NOMO-1 treated with dmso at 0.1 percent for 144 hours (cell line): ENCODE measurements around the gene NPM1.
A peak's percentile ranks its signal among the peaks of the same experiment; 100 is the strongest.
"Not testable (repeated sequence)": the region's sequence is repeated elsewhere in the genome, so short reads cannot be mapped to it uniquely, and the experiment has no call there.

Experiments
- DNase-seq: peaks from one replicate; lab custom pipeline; 2025; ENCODE audit not compliant: unreplicated experiment; lab: John Stamatoyannopoulos, UW

NPM1 gene

DNA sequence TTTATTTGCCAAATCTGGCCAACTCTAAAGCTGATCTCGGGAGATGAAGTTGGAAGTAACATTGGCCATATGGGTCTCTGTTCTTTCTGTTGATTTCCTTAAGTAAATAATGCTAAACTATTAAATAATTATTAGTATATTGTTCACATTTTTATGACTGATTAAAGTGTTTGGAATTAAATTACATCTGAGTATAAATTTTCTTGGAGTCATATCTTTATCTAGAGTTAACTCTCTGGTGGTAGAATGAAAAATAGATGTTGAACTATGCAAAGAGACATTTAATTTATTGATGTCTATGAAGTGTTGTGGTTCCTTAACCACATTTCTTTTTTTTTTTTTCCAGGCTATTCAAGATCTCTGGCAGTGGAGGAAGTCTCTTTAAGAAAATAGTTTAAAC lies 22.5 kb downstream of the NPM1 start:
- no peak for DNase-seq

DNA sequence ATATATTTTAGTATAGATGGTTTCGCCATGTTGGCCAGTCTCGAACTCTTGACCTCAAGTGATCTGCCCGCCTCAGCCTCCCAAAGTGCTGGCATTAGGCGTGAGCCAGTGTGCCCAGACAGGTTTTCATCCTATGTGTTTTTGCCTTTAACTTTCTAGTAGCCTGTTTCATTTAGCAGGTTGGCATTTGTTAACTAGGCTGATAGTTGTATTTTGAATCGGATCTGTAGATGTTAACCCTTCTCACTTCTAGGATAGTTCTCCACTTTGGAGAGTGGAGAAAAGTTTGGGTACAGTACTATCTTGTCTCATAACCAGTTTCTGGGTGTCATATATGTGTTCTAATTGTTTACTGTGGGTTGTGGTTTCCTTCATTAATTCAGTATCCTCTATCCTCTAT lies 24.5 kb downstream of the NPM1 start:
- no peak for DNase-seq

DNA sequence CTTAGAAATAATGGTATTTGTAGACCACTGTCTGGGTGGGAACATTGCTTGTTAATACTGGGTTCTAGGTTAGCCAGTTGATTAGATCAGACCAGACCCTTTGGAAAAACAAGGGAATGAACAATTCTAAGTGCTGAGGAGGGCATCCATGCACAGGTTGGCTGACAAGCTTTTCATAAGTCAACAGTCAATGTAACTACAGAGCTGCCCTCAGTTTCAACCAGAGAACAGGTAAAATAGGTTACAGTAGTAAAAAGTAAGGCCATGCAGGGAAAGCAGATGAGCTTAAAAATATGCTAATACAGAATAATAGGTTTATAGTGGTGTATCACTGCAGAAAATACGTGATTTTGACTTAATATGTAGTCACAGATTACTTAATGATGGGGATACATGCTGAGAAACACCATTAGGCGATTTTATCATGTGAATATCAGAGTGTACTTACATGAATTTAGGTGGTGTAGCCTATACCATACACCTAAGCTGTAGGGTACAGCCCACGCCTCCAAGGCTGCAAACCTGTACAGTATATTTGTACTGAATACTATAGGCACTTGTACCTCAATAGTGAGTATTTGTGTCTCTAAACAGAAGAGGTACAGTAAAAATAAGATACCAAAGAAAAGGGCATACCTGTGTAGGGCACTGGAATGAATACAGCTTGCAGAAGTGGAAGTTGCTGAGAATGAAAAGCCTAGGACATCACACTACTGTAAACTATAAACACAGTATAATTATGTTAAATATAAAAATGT lies 25.7 kb downstream of the NPM1 start:
- DNase-seq: no peak

- not testable (repeated sequence) for DNase-seq
Measured at GRCh38 chr5:171413993-171414392, 26.3 kb downstream of the NPM1 start.

- DNase-seq: no peak
Measured at GRCh38 chr5:171415115-171415730, 27.6 kb downstream of the NPM1 start.

GRCh38 chr5:171416160-171417049 lies 28.8 kb downstream of the NPM1 start:
- no peak for DNase-seq

GRCh38 chr5:171418316-171418981 lies 30.8 kb downstream of the NPM1 start:
- DNase-seq: peak; percentile 26

GRCh38 chr5:171418982-171419687 lies 31.5 kb downstream of the NPM1 start, which contains the start of gene FGF18:
TSS of gene FGF18 (plus strand) at chr5:171419647. CDS start at chr5:171420200, 553 bp downstream.
- DNase-seq: no peak

DNA sequence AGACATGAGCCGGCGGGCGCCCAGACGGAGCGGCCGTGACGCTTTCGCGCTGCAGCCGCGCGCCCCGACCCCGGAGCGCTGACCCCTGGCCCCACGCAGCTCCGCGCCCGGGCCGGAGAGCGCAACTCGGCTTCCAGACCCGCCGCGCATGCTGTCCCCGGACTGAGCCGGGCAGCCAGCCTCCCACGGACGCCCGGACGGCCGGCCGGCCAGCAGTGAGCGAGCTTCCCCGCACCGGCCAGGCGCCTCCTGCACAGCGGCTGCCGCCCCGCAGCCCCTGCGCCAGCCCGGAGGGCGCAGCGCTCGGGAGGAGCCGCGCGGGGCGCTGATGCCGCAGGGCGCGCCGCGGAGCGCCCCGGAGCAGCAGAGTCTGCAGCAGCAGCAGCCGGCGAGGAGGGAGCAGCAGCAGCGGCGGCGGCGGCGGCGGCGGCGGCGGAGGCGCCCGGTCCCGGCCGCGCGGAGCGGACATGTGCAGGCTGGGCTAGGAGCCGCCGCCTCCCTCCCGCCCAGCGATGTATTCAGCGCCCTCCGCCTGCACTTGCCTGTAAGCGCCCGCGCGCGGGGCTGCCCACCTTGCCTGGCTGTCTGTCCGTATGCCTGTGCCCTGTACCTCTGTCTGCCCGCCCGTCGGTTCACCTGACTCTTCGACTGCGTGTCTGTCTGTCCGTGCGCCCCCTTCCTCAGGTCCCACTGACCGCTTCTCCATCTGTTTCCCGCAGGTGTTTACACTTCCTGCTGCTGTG lies 32.2 kb downstream of the NPM1 start:
- DNase-seq: no peak

DNA sequence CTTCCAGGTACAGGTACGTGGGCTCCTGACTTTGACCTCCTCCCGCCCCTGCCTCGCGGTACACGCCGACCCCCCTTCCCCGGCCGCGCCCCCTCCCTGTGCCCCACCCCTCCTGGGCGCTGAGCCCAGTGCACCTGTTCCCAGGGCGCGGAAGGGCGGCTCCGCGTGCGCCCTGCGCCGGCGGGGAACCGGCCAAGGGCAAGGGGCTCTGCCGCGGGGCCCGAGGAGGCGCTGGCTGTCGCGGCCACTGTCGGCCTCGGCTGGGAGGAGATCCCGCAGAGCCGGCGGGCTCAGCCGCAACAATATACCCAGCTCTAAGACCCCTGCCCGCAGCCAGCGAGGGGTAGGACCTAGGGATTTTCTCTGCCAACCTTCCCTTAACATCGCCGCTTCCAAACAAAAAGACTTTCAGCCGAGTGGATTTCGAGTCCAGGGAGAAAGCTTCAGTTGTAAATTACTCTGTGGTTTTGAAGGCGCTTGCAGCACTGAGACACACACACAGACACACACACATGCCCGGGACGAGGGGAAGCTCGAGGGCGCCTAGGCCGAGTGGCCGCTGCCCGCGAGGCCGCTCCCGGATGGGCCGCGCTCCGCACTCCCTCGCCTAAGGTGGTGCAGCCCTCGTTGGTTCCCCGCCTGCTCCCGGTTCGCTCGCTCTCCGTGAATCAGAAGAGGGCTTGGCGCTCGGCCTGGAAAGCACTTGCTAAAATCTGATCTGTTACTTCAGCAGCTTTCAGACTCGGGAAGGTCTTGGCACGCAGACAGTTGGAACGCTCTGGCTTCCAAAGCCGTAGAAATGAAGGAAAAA lies 33.0 kb downstream of the NPM1 start:
- no peak for DNase-seq

DNA sequence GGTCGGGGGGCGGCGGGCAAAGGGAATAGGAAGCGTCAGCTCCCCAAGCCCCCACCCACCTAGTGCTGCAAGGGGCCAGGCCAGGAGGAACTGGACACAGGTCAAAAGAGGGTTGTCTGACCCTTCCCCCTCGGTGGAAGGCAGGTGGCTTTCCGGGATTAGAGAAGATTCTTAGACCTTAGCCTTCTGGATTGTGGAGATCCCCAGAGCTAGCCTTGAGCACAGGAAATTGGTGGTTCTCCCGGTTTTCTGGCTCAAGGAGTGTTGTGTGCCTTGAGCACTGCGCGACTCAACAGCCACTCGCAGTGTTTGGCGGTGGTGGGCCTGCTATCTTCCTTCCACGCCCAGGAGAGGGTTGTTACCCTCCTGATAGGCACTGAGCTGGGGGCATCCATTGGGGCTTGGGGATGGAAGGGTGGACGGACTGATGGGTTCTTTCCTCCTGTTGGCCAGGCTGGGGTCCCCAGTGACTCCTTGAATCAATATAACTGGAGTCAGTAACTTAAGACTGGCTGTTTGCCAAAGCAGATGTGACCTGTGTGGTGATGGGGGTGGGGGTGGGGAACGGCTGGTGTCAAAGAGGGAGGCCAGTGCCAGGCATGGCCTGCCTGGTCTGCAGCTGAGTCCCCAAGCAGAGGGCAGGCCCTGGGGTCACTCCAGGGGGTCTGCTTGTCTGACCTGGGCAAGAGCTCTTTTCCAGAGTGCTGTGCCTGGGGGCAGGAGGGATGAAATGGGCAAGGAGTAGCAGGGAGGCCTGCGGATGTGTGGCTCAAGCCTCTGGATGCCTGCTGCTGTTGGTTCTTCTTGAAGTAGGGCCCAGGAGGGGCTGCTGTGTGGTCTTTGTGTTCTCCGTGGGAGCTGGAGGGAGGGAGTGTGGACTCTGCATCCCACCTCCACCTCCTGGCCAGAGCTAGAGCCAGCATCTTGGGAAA lies 33.9 kb downstream of the NPM1 start:
- no peak for DNase-seq

GRCh38 chr5:171422495-171422894 lies 34.8 kb downstream of the NPM1 start:
- DNase-seq: no peak

GRCh38 chr5:171422902-171423663 lies 35.4 kb downstream of the NPM1 start:
- no peak for DNase-seq

- DNase-seq: no peak
Measured at GRCh38 chr5:171424726-171425125, 37.1 kb downstream of the NPM1 start.

GRCh38 chr5:171425596-171426244 lies 38.1 kb downstream of the NPM1 start:
- no peak for DNase-seq

DNA sequence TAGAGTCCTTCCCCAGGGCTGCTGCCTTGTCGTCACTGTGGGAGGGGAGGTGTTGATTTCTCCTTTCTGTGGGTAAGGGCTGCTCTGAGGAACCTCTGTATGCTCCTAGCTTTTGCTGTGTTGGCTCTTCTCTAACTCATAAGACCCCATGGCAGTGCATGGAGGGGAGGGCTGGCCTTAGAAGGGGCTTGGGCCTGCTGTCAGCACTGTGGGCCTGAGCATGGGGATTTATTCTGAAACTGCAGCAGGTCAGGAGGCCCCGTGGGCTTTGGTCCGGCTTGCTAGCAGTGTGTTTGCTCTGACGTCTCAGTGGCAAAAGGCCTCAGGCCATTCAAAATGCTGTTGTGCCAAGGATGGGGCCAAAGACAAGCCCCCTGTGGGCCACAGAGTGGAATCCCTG lies 38.6 kb downstream of the NPM1 start:
- no peak for DNase-seq

DNA sequence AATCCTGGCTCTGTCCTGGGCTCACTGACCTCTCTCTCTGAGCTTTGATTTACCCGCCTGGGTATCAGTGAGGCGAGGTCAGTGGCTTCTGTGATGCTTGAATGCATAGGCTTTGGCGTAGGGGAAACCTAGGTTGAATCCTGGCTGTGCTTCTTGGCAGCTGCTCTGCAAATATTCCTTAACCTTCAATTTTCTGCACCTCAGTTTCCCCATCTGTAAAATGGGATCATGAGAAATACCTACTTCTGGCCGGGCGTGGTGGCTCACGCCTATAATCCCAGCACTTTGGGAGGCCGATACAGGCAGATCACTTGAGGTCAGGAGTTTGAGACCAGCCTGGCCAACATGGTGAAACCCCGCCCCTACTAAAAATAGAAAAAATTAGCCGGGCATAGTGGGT lies 39.0 kb downstream of the NPM1 start:
- DNase-seq: no peak
